H9 (cell line): ENCODE results near the gene HSP90B1. TPM values are rescaled to one million over a fixed set of nuclear protein-coding genes. Genes with fewer than 3 reads are reported as not detected.

Experiments
- DNase-seq: peaks from one replicate; pipeline ENCODE4 v3.0.0-alpha.2; 2017
- H2AFZ ChIP-seq: one replicate; pipeline ENCODE4 v1.6.1; 2013; ENCODE audit warnings: mild to moderate bottlenecking, low read length, control low read depth, moderate library complexity
- H2AK5ac ChIP-seq: 2 replicates; pipeline ENCODE4 v1.6.1; 2013; ENCODE audit warnings: low read length, control low read depth, mixed read lengths; ENCODE audit not compliant: insufficient read length
- H2BK120ac ChIP-seq: one replicate; pipeline ENCODE4 v1.6.1; 2013; ENCODE audit warnings: low read depth, mild to moderate bottlenecking, low read length, control low read depth, inconsistent platforms; ENCODE audit not compliant: poor library complexity, severe bottlenecking
- H2BK12ac ChIP-seq: 2 replicates; pipeline ENCODE4 v1.6.1; 2013; ENCODE audit warnings: low read length, control low read depth, mixed read lengths, low read depth; ENCODE audit not compliant: insufficient read length
- H2BK15ac ChIP-seq: 2 replicates; pipeline ENCODE4 v1.6.1; 2013; ENCODE audit warnings: low read depth, low read length, control low read depth
- H2BK20ac ChIP-seq: one replicate; pipeline ENCODE4 v1.6.1; 2013; ENCODE audit warnings: low read depth, mild to moderate bottlenecking, low read length, control low read depth, inconsistent platforms; ENCODE audit not compliant: poor library complexity, severe bottlenecking
- H2BK5ac ChIP-seq: 2 replicates; pipeline ENCODE4 v1.6.1; 2013; ENCODE audit warnings: low read length, control low read depth, mixed read lengths; ENCODE audit not compliant: insufficient read length
- H3K14ac ChIP-seq: 2 replicates; pipeline ENCODE4 v1.6.1; 2013; ENCODE audit warnings: low read length, control low read depth; ENCODE audit not compliant: insufficient read depth
- H3K18ac ChIP-seq: 2 replicates; pipeline ENCODE4 v1.6.1; 2013; ENCODE audit warnings: low read depth, mild to moderate bottlenecking, mixed read lengths, low read length, control low read depth; ENCODE audit not compliant: insufficient read length
- H3K23ac ChIP-seq: 2 replicates; pipeline ENCODE4 v1.6.1; 2013; ENCODE audit warnings: low read length, control low read depth, mixed read lengths, low read depth; ENCODE audit not compliant: insufficient read length
- H3K23me2 ChIP-seq: 2 replicates; pipeline ENCODE4 v1.6.1; 2013; ENCODE audit warnings: low read depth, mild to moderate bottlenecking, mixed read lengths, low read length, control low read depth; ENCODE audit not compliant: insufficient read length, poor library complexity, severe bottlenecking
- H3K27ac ChIP-seq: 2 replicates; pipeline ENCODE4 v1.5.1; 2013; ENCODE audit warnings: low read length, control low read depth, mixed read lengths, low read depth; ENCODE audit not compliant: insufficient read length
- H3K27me3 ChIP-seq: 2 replicates; pipeline ENCODE4 v1.6.1; 2013; ENCODE audit warnings: low read length, control low read depth, inconsistent platforms; ENCODE audit not compliant: insufficient read depth
- H3K4ac ChIP-seq: 2 replicates; pipeline ENCODE4 v1.6.1; 2013; ENCODE audit warnings: low read depth, mild to moderate bottlenecking, control low read depth, inconsistent platforms, low read length, moderate library complexity
- H3K4me1 ChIP-seq: 2 replicates; pipeline ENCODE4 v1.6.1; 2013; ENCODE audit warnings: low read length, control low read depth, inconsistent platforms; ENCODE audit not compliant: insufficient read depth
- H3K4me2 ChIP-seq: 2 replicates; pipeline ENCODE4 v1.6.1; 2013; ENCODE audit warnings: low read length, control low read depth, mixed read lengths; ENCODE audit not compliant: insufficient read length, insufficient read depth
- H3K56ac ChIP-seq: 2 replicates; pipeline ENCODE4 v1.6.1; 2013; ENCODE audit warnings: low read depth, mild to moderate bottlenecking, mixed read lengths, low read length, control low read depth; ENCODE audit not compliant: insufficient read length
- H3K79me1 ChIP-seq: 2 replicates; pipeline ENCODE4 v1.6.1; 2013; ENCODE audit warnings: low read depth, mild to moderate bottlenecking, moderate library complexity, low read length, control low read depth, inconsistent platforms; ENCODE audit not compliant: insufficient read depth, poor library complexity, severe bottlenecking
- H3K79me2 ChIP-seq: 2 replicates; pipeline ENCODE4 v1.6.1; 2013; ENCODE audit warnings: low read length, control low read depth, inconsistent platforms; ENCODE audit not compliant: insufficient read depth
- H3K9ac ChIP-seq: 2 replicates; pipeline ENCODE4 v1.6.1; 2013; ENCODE audit warnings: low read length, control low read depth, mixed read lengths; ENCODE audit not compliant: insufficient read length; ENCODE audit errors: extremely low read depth
- H3K9me3 ChIP-seq: one replicate; pipeline ENCODE4 v1.6.1; 2013; ENCODE audit warnings: low read depth, low read length, inconsistent platforms; ENCODE audit not compliant: control insufficient read depth
- H3T11ph ChIP-seq: one replicate; pipeline ENCODE4 v1.6.1; 2013; ENCODE audit warnings: mild to moderate bottlenecking, low read length, control low read depth, inconsistent platforms
- H4K20me1 ChIP-seq: one replicate; pipeline ENCODE4 v1.6.1; 2013; ENCODE audit not compliant: control insufficient read depth, insufficient read length, insufficient read depth
- H4K5ac ChIP-seq: 2 replicates; pipeline ENCODE4 v1.6.1; 2013; ENCODE audit warnings: low read depth, mild to moderate bottlenecking, mixed read lengths, low read length, control low read depth; ENCODE audit not compliant: insufficient read length
- H4K8ac ChIP-seq: replicated peaks from 2 replicates; pipeline ENCODE4 v1.6.1; 2013; ENCODE audit warnings: low read length, control low read depth, mixed read lengths, low read depth; ENCODE audit not compliant: insufficient read length
- H4K91ac ChIP-seq: 2 replicates; pipeline ENCODE4 v1.6.1; 2013; ENCODE audit warnings: low read depth, mild to moderate bottlenecking, moderate library complexity, mixed read lengths, low read length, control low read depth; ENCODE audit not compliant: insufficient read length
- H3K27ac Mint-ChIP-seq, 3 experiments: 2 replicates in 2 of 3; 3 replicates in 1 of 3; pipeline ENCODE4 v1.8.0; 2020 to 2021; ENCODE audit warnings: mixed read lengths in 3 of 3, mild to moderate bottlenecking in 1 of 3, moderate library complexity in 1 of 3
- H3K27me3 Mint-ChIP-seq: 2 replicates; pipeline ENCODE4 v1.8.0; 2021; ENCODE audit warnings: low read depth, mild to moderate bottlenecking, moderate library complexity, mixed read lengths
- H3K36me3 Mint-ChIP-seq, 3 experiments: 2 replicates in 2 of 3; 3 replicates in 1 of 3; pipeline ENCODE4 v1.8.0; 2020 to 2021; ENCODE audit warnings: low read depth in 3 of 3, mixed read lengths in 3 of 3; ENCODE audit not compliant: insufficient read depth in 1 of 3
- H3K4me1 Mint-ChIP-seq, 2 experiments: 2 replicates each; pipeline ENCODE4 v1.8.0; 2020; ENCODE audit warnings: mixed read lengths in 2 of 2
- H3K4me3 Mint-ChIP-seq, 2 experiments: 2 replicates in 1 of 2; 3 replicates in 1 of 2; pipeline ENCODE4 v1.8.0; 2020 to 2021; ENCODE audit warnings: mild to moderate bottlenecking in 2 of 2, mixed read lengths in 2 of 2, moderate library complexity in 1 of 2
- H3K9me3 Mint-ChIP-seq, 2 experiments: 2 replicates in 1 of 2; 3 replicates in 1 of 2; pipeline ENCODE4 v1.8.0; 2020; ENCODE audit warnings: mild to moderate bottlenecking in 2 of 2, mixed read lengths in 2 of 2, moderate library complexity in 1 of 2
- WGBS: extraction: QIAGEN DNeasy Blood & Tissue Kit; methylation state at CpG from one replicate; pipeline ENCODE4 v1.1.7; 2013; ENCODE audit warnings: missing lambda C conversion rate, low lambda C conversion rate, mixed read lengths; ENCODE audit not compliant: insufficient read length; ENCODE audit errors: extremely low coverage; 5-methylcytosine and 5-hydroxymethylcytosine counted together
- total RNA-seq: library from RNA; stranded (reverse); gene quantifications from 2 replicates; pipeline ENCODE4 v1.2.1, GENCODE V29; 2021
- TF ChIP-seq, protein P1 (sequence below): fragments of 200-600 bp; sonication (generic); conservative IDR thresholded peaks from 3 replicates; pipeline ENCODE4 v1.8.0; 2021; ENCODE audit warnings: antibody characterized with exemption, mild to moderate bottlenecking

The HSP90B1 gene
- total RNA-seq, 1 experiment from 2014 or later, result 737 TPM

DNA sequence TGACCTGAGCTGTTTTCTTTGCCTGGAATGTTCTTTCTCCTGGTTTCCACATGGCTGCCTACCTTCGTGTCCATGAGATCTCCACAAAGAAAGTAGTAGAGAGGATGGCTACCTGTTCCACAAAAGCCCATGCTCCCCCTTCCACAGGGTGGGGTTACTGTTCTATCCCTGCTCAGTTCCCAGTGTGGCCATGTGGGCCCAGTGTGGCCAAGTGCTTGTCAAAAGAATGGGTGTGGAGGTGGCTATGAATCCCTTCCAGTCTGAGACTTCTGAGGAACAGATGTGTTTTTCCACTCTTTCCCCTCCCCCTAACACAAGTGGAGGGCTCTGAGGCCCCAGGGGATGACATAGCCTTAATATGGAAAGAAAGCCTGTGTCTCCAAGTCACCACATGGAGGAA is 26.2 kb upstream of the HSP90B1 start:
- Histone ChIP-seq H4K20me1 (no peaks in the 10 kb centered on the region), H3K27me3 (no peaks in the 10 kb centered on the region), H3K4me2 (no peak overlapping the region), H3K27ac (no peak overlapping the region), H3K9ac (no peak overlapping the region), H2BK120ac (no peak overlapping the region), H2AK5ac (no peak overlapping the region), H3K23ac (no peak overlapping the region), H4K5ac (no peak overlapping the region), H2BK5ac (no peak overlapping the region), H3K4me1 (peaks cover 3% of the 10 kb centered on the region; the same call in 1 of the 2 replicates), H4K8ac (no peak overlapping the region), H3K9me3 (no peaks in the 10 kb centered on the region), H3K79me2 (no peaks in the 10 kb centered on the region), H4K91ac (no peak overlapping the region), H3K23me2 (no peaks in the 10 kb centered on the region), H3K14ac (no peak overlapping the region), H2AFZ (no peak overlapping the region), H3K4ac (no peak overlapping the region), H3T11ph (no peak overlapping the region), H2BK15ac (no peak overlapping the region), H3K56ac (no peak overlapping the region), H3K18ac (no peak overlapping the region), H2BK20ac (no peak overlapping the region), H2BK12ac (no peak overlapping the region), H3K79me1 (no peaks in the 10 kb centered on the region)
- Mint-ChIP-seq H3K4me3 (no peak overlapping the region), H3K9me3 (no peaks in the 10 kb centered on the region; a peak in 1 of 5 replicates), H3K36me3 (no peaks in the 10 kb centered on the region; a peak in 1 of 7 replicates), H3K27me3 (peaks cover 12% of the 10 kb centered on the region), H3K27ac (no peak overlapping the region), H3K4me1 (peaks cover 5% of the 10 kb centered on the region in 2 experiments; a peak in 3 of 4 replicates)
- no peak for DNase-seq
- no CpG with 5 or more reads among the region's 1 CpG for WGBS
- TF ChIP-seq, protein P1, sequence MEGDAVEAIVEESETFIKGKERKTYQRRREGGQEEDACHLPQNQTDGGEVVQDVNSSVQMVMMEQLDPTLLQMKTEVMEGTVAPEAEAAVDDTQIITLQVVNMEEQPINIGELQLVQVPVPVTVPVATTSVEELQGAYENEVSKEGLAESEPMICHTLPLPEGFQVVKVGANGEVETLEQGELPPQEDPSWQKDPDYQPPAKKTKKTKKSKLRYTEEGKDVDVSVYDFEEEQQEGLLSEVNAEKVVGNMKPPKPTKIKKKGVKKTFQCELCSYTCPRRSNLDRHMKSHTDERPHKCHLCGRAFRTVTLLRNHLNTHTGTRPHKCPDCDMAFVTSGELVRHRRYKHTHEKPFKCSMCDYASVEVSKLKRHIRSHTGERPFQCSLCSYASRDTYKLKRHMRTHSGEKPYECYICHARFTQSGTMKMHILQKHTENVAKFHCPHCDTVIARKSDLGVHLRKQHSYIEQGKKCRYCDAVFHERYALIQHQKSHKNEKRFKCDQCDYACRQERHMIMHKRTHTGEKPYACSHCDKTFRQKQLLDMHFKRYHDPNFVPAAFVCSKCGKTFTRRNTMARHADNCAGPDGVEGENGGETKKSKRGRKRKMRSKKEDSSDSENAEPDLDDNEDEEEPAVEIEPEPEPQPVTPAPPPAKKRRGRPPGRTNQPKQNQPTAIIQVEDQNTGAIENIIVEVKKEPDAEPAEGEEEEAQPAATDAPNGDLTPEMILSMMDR, result no peak
